GM12864 (cell line): Measurements from ENCODE around the gene MYMX.
A peak's percentile ranks its signal among the peaks of the same experiment; 100 is the strongest.

Experiments used
- DNase-seq: peaks from one replicate; pipeline ENCODE4 v3.0.0-alpha.2; 2011; ENCODE audit warnings: low read depth
- H3K4me3 ChIP-seq: 2 replicates; pipeline ENCODE4 v1.5.1; 2011; ENCODE audit warnings: mild to moderate bottlenecking, low read depth, low read length, control low read depth
- CTCF ChIP-seq: IDR thresholded peaks from 2 replicates; pipeline ENCODE4 v1.5.1; 2011; ENCODE audit warnings: low read depth, mild to moderate bottlenecking, moderate library complexity, low read length, control low read depth, inconsistent platforms; ENCODE audit errors: missing control alignments

The MYMX gene

GRCh38 chr6:44254191-44255104, 37.7 kb downstream of the MYMX start:
- DNase-seq, result no peak
- no peak for TF ChIP-seq CTCF
- H3K4me3 ChIP-seq, result no peak overlapping the region; the same call in 1 of the 2 replicates

DNA sequence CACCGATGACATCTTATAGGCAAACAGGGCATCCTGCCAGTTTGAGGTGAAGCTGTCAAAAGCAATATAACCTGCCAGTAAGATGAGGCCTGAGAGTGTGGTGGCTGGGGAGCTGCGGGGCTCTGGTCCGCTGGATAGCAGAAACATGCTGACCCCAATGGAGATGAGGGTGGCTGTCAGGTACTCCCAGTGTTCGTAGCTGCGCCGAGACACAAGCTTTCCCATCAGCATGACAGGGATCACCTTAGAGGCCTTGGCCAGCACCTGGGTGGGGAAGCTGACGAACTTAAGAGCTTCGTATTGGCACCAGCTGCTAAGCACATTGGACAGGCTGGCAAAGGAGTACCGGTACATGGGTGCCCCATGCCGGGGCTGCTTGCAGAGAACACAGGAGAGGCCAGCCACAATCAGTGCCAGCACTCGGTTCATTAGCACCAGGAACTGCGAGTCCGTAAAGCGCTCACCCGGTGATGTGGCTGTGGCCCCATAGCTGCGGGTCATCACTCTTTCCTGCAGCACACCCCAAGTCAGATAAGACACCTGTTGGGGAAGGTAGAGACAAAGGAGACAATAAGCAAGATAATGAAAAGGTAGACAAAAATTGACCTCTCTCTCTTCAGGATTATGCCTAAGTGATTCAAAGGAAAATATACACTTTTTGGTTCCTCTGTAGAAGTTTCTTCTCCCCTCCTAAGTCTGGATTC, 38.5 kb downstream of the MYMX start:
- TF ChIP-seq CTCF, result no peak
- no peak for DNase-seq
- no peak overlapping the region; the same call in 1 of the 2 replicates for H3K4me3 ChIP-seq

DNA sequence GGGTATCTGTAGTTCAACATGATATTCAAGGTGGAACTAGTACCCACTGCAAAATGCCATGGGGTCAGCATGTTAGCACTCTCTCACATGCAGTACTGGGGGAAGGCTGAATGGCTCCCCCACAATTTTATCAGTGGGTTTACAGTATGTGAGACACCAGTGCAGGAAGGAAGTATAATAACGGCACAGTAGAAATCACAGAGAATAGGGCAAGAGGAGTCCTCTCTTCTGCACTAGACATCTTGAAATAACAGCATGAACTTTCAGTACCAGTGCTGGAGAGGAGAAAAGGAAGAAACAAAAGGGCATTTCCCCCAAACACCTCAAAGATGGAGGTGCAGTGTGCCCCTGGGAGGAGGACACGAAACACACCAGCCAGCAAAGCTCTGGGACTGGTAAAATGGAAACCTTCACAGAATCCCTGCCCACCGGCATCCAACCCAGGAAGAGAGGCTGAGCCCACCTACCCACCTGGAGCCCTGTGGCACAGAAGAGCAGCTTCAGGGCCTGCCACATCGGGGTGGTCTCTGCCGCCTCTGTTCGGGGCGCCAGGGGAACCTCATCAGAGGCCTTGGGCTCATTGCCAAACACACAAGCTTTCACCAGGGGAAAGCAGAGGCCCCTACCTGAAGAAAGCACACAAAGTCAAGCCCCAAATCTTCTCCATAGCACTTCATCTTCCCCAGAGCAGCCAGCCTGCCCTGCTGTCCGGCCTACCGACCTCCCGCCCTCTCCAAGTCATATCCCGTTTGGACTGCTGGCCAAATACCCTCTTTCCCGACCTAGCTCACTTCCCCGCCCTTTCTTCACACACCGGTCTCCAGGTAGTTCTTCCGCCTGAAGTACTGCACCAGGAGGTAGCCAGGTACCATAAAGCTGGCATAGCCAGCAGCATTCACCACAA, 39.4 kb downstream of the MYMX start:
- no peak for TF ChIP-seq CTCF

DNA sequence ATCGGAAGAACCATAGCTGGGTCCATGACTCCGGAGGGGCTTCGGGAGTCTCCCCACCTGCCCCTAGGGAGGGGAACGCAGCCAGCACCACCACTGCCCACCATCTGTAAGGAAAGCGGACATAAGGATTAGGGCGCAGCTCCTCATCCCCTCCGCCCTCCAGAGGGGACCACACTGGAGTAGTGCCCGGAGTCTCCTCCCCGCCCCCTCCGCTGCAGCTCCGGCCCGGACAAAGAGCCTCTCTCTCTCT, 40.0 kb downstream of the MYMX start:
- no peak for DNase-seq
- H3K4me3 ChIP-seq, result peak overlapping the region; percentile 87
- no peak for TF ChIP-seq CTCF

More for the DNA sequence above, 39.4 kb downstream of the MYMX start:
- H3K4me3 ChIP-seq, result peak overlapping the region; percentile 87
- no peak for DNase-seq

- H3K4me3 ChIP-seq, result peak within 1 kb of the TSS; percentile 87
- no peak for DNase-seq
- TF ChIP-seq CTCF, result peak; percentile 60
Measured at GRCh38 chr6:44257025-44257752, 40.5 kb downstream of the MYMX start, which contains the start of gene SLC35B2. TSS of gene SLC35B2 (minus strand) at chr6:44257528. CDS start at chr6:44257410, 118 bp downstream.

DNA sequence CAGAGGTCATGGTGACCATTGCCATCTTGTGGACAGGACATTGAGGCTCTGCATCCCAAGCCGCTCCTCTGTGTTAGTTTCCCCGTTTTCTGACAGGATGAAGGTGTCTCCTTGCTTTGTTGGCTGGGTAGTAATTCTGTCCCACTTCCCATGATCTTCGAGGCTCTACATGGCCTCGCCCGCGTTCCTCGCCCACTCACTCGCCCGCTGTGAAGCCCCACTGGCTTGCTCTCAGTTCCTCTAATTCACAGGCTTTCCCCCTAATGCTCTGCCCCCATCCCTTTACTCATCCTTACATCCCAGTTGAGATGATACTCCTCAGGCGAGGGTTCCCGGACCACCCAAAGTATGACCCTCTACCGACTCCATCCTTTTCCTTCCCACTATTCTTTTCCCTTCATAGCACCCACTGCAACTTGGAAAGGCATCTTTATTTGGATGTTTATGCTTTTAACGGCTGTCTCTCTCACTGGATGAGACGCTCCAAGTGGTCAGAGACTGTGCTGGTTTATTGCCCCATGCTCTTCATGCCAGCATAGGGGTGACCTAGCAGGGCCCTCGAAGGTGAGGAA, 41.1 kb downstream of the MYMX start:
- no peak for TF ChIP-seq CTCF
- DNase-seq, result no peak
- H3K4me3 ChIP-seq, result peak overlapping the region; percentile 87
